Activated naive CD8-positive, alpha-beta T cell treated with anti-CD3 and anti-CD28 coated beads for 36 hours (primary cell): ENCODE results near the gene KIF24. TPM values are rescaled to one million over a fixed set of nuclear protein-coding genes. Genes with fewer than 3 reads are reported as not detected.

Experiments used
- total RNA-seq, 2 experiments: library from RNA; stranded (reverse); gene quantifications; one replicate each; pipeline ENCODE4 v1.2.3, GENCODE V29; 2021

The KIF24 gene
- total RNA-seq, 2 experiments from 2014 or later, result 6.2 to 6.5 TPM

Other genes with a start within 250 kb of the KIF24 start
- 10 to 100 TPM; 40.2 to 43.3 TPM for gene DCAF12, start 202.6 kb downstream of the KIF24 start, total RNA-seq
- 10 to 100 TPM; 36.8 to 37.1 TPM for gene UBAP1, start 150.2 kb downstream of the KIF24 start, total RNA-seq
- 10 to 100 TPM; 28.0 to 32.7 TPM for gene NUDT2, start 301 bp upstream of the KIF24 start, total RNA-seq
- 1 to 10 TPM; 3.6 to 4.4 TPM for gene MYORG, start 47.6 kb upstream of the KIF24 start, total RNA-seq
- gene FAM219A, start 129.3 kb upstream of the KIF24 start, total RNA-seq, result 1 to 10 TPM; 7.5 to 8.2 TPM
- not detected for gene DNAI1, start 129.5 kb upstream of the KIF24 start, total RNA-seq
- gene ENHO, start 193.7 kb upstream of the KIF24 start, total RNA-seq, result under 1 TPM in 1 of 2 experiments, not detected in 1; 0.27 TPM